K562 (cell line): ENCODE results near the gene PIGK.

Experiments used
- CTCF ChIP-seq, 3 experiments: IDR thresholded peaks in 2 of 3; conservative IDR thresholded peaks in 1 of 3; 2 replicates each; pipeline ENCODE4 v1.5.1; 2011 to 2012; ENCODE audit warnings: low read length in 3 of 3, mild to moderate bottlenecking in 3 of 3, control low read depth in 2 of 3, improper control_type of control experiment in 1 of 3, inconsistent platforms in 1 of 3, low read depth in 1 of 3, mixed read lengths in 1 of 3, moderate library complexity in 1 of 3; ENCODE audit not compliant: insufficient read depth in 2 of 3
- ELF1 ChIP-seq: fragments of 200-800 bp; sonication (Bioruptor generic); IDR thresholded peaks from 2 replicates; pipeline ENCODE4 v1.6.1; 2016; ENCODE audit warnings: missing genetic modification characterization, missing compliant biosample characterization
- EP300 ChIP-seq: IDR thresholded peaks from 2 replicates; pipeline ENCODE4 v1.6.1; 2012; ENCODE audit warnings: low read length, improper control_type of control experiment
- EZH2 ChIP-seq: IDR thresholded peaks from 2 replicates; pipeline ENCODE4 v1.6.1; 2012; ENCODE audit warnings: low read depth, mild to moderate bottlenecking, inconsistent platforms, low read length, borderline replicate concordance
- JUN ChIP-seq, 2 experiments: sonication (generic) in 1 of 2; formaldehyde crosslinking in 1 of 2; IDR thresholded peaks; 2 replicates each; pipeline versions ENCODE4 v1.6.1 to v1.8.0; 2012 to 2022; ENCODE audit warnings: borderline replicate concordance in 2 of 2, mild to moderate bottlenecking in 2 of 2, improper control_type of control experiment in 1 of 2, low read depth in 1 of 2, low read length in 1 of 2, missing genetic modification reagents in 1 of 2
- PTBP1 ChIP-seq: fragments of 200-400 bp; formaldehyde crosslinking; IDR thresholded peaks from 2 replicates; pipeline ENCODE4 v1.6.1; 2017; ENCODE audit warnings: low read depth, low read length
- RFX7 ChIP-seq: fragments of 250-450 bp; sonication (Bioruptor Pico); IDR thresholded peaks from 2 replicates; pipeline ENCODE4 v1.5.1; 2021; ENCODE audit warnings: mild to moderate bottlenecking
- SRSF9 ChIP-seq: fragments of 200-400 bp; formaldehyde crosslinking; IDR thresholded peaks from 2 replicates; pipeline ENCODE4 v1.6.1; 2017; ENCODE audit warnings: low read depth, low read length, borderline replicate concordance
- TARDBP ChIP-seq: fragments of 450-650 bp; IDR thresholded peaks from 2 replicates; pipeline ENCODE4 v1.6.1; 2016
- ZNF699 ChIP-seq: fragments of 250-450 bp; sonication (Bioruptor Pico); IDR thresholded peaks from 2 replicates; pipeline ENCODE4 v1.8.0; 2021; ENCODE audit warnings: mild to moderate bottlenecking, moderate library complexity; ENCODE audit not compliant: insufficient replicate concordance

GRCh38 chr1:77197351-77197750 is 21.9 kb downstream of the PIGK start:
- TF ChIP-seq PTBP1 (no peak), TARDBP (no peak), CTCF (IDR thresholded peaks at IDR 0.05 in 2 of 3, conservative IDR thresholded peaks at IDR 0.05 in 1 of 3; ENCODE audit: insufficient read depth in 2 of 3, low read depth in 1 of 3, low read length in 3 of 3) (no peak), ZNF699 (no peak), SRSF9 (no peak), RFX7 (CRISPR knock-in tag) (no peak), EP300 (no peak), EZH2 (no peak), ELF1 (no peak), JUN (IDR thresholded peaks at IDR 0.05; ENCODE audit: borderline replicate concordance, low read depth, low read length) (no peak), JUN (CRISPR knock-in tag; IDR thresholded peaks at IDR 0.05; ENCODE audit: borderline replicate concordance) (no peak)
